Peyer's patch (tissue), 4 donors: ENCODE measurements around the gene MGA.

ENCODE experiments used
- POLR2A ChIP-seq, 2 donors: fragments of 450-650 bp; IDR thresholded peaks; one replicate each; pipeline ENCODE4 v1.5.1; 2017; ENCODE audit warnings: antibody characterized with exemption in 2 of 2, mild to moderate bottlenecking in 2 of 2, moderate library complexity in 2 of 2
- TF ChIP-seq, protein P1 (sequence below), 6 experiments: fragments of 450-650 bp in 4 of 6; fragments of 200-600 bp in 2 of 6; sonication (generic) in 1 of 6; IDR thresholded peaks; one replicate each; pipeline ENCODE4 v1.5.1; 2017 to 2019; ENCODE audit warnings: antibody characterized with exemption in 6 of 6, mild to moderate bottlenecking in 3 of 6, moderate library complexity in 1 of 6

DNA sequence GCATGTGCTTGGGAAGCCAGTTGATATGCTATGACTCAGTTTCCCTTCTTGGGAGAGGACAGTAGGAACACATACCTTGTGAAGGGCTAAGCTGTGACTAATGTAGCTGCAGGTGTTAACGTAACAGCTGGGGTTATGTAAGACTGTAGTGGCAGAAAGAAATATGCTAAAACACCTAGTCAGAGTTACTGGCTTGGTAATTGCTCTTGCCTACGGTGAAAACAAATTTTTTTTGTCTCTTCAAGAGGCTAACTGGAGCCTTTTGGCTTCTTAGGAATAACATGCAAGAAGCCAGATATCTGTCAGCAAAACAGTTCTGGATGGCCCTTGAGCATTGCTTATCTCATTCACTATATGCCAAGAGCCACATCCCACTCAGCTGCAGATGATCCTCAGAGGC, 115.4 kb downstream of the MGA start:
- TF ChIP-seq, protein P1, sequence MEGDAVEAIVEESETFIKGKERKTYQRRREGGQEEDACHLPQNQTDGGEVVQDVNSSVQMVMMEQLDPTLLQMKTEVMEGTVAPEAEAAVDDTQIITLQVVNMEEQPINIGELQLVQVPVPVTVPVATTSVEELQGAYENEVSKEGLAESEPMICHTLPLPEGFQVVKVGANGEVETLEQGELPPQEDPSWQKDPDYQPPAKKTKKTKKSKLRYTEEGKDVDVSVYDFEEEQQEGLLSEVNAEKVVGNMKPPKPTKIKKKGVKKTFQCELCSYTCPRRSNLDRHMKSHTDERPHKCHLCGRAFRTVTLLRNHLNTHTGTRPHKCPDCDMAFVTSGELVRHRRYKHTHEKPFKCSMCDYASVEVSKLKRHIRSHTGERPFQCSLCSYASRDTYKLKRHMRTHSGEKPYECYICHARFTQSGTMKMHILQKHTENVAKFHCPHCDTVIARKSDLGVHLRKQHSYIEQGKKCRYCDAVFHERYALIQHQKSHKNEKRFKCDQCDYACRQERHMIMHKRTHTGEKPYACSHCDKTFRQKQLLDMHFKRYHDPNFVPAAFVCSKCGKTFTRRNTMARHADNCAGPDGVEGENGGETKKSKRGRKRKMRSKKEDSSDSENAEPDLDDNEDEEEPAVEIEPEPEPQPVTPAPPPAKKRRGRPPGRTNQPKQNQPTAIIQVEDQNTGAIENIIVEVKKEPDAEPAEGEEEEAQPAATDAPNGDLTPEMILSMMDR (IDR thresholded peaks at IDR 0.05): no peak
- TF ChIP-seq POLR2A (IDR thresholded peaks at IDR 0.05): no peak
